Ovary (tissue), 3 donors: ENCODE data around the gene OR52W1.

Experiments
- CTCF ChIP-seq, 3 donors: fragments of 450-650 bp in 2 of 3; fragments of 200-600 bp in 1 of 3; IDR thresholded peaks; one replicate each; pipeline versions ENCODE4 v1.5.1 to v1.8.0; 2016 to 2022; ENCODE audit warnings: antibody characterized with exemption in 3 of 3, mild to moderate bottlenecking in 1 of 3
- EP300 ChIP-seq: sonication (generic); formaldehyde crosslinking; IDR thresholded peaks from one replicate; pipeline ENCODE4 v1.6.1; 2017; ENCODE audit warnings: antibody characterized with exemption
- POLR2A ChIP-seq: fragments of 450-650 bp; IDR thresholded peaks from one replicate; pipeline ENCODE4 v1.6.1; 2017; ENCODE audit warnings: antibody characterized with exemption, mild to moderate bottlenecking, moderate library complexity
- donor health status: DM: no; HTN: no; CAD: no.

GRCh38 chr11:6156628-6157359, 42.2 kb upstream of the OR52W1 start:
- TF ChIP-seq CTCF (IDR thresholded peaks at IDR 0.05) = no peak
- no peak for TF ChIP-seq EP300
- no peak for TF ChIP-seq POLR2A
